Measurements from ENCODE around the gene BTBD7. TPM values are rescaled to one million over a fixed set of nuclear protein-coding genes. Genes with fewer than 3 reads are reported as not detected.

The BTBD7 gene
- total and polyA plus RNA-seq, 9 of the 15 experiments (the other 6 are each of a cell fraction or from before 2014, with no cell fraction given), result 2.5 to 12.9 (median 6.2) TPM

GRCh38 chr14:93206793-93207467 is 125.9 kb downstream of the BTBD7 start, which contains the start of the genes GON7 and UBR7 (continued):
- TF ChIP-seq E2F6 (IDR thresholded peaks at IDR 0.05; ENCODE audit: borderline replicate concordance in 1 of 2, extremely low read depth in 1 of 2, insufficient read depth in 1 of 2, insufficient read length in 1 of 2, low read depth in 1 of 2, low read length in 1 of 2, poor library complexity in 1 of 2, severe bottlenecking in 1 of 2) (peak; percentile 77 to 95), WHSC1 (IDR thresholded peaks at IDR 0.05; ENCODE audit: low read length) (no peak), HNRNPL (IDR thresholded peaks at IDR 0.05; ENCODE audit: low read depth, low read length) (0 out of 2 replicates have a peak, but pooled peaks have one; percentile 32), ZNF347 (CRISPR knock-in tag; IDR thresholded peaks at IDR 0.05; ENCODE audit: low read depth) (no peak), ZNF695 (CRISPR knock-in tag; IDR thresholded peaks at IDR 0.05) (no peak), BRD4 (IDR thresholded peaks at IDR 0.05) (no peak), ZBTB43 (CRISPR knock-in tag; IDR thresholded peaks at IDR 0.05) (no peak), ZSCAN29 (IDR thresholded peaks at IDR 0.05) (no peak), ZC3H8 (IDR thresholded peaks at IDR 0.05) (no peak), ZNF445 (CRISPR knock-in tag; IDR thresholded peaks at IDR 0.05; ENCODE audit: low read depth) (no peak), RFX7 (CRISPR knock-in tag; IDR thresholded peaks at IDR 0.05) (no peak), MCM7 (IDR thresholded peaks at IDR 0.05) (no peak), ZNF316 (IDR thresholded peaks at IDR 0.05) (no peak; the same call in 1 of the 2 replicates), NFE2 (IDR thresholded peaks at IDR 0.05; ENCODE audit: low read depth) (peak; percentile 37; the same call in 1 of the 2 replicates), ERF (CRISPR knock-in tag; IDR thresholded peaks at IDR 0.05) (no peak), FOXP1 (CRISPR knock-in tag; IDR thresholded peaks at IDR 0.05) (no peak; the same call in 1 of the 2 replicates), POLR2H (tag; IDR thresholded peaks at IDR 0.05; ENCODE audit: low read depth) (no peak; the same call in 1 of the 2 replicates), ZNF639 (CRISPR knock-in tag; conservative IDR thresholded peaks at IDR 0.05 in 1 of 2, IDR thresholded peaks at IDR 0.05 in 1 of 2) (peak in 1 of 2 experiments; percentile 58; a peak in 2 of 4 replicates), HMBOX1 (IDR thresholded peaks at IDR 0.05) (no peak)

Measured in K562 (cell line).